ENCODE measurements around the gene RASSF8.

DNA sequence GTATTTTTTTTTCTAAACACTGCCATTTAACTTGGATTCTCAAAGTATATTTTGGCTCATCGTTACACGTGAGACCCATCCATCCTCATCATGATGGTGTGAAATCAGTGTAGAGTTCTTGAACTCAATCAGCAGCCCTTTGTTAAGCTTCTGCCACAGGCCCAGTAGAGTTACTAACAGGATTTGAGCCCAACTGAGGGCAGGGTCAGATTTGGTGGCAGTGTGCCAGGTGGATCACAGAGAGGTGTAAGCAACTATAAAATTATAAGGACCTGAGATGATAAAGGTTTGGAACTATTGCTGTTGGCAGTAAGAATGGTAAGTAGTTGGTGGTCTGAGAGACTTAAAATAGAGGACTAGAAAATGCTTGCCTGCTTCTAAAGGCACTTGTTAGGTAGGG lies 72.8 kb downstream of the RASSF8 start:
- TF ChIP-seq, protein P1, sequence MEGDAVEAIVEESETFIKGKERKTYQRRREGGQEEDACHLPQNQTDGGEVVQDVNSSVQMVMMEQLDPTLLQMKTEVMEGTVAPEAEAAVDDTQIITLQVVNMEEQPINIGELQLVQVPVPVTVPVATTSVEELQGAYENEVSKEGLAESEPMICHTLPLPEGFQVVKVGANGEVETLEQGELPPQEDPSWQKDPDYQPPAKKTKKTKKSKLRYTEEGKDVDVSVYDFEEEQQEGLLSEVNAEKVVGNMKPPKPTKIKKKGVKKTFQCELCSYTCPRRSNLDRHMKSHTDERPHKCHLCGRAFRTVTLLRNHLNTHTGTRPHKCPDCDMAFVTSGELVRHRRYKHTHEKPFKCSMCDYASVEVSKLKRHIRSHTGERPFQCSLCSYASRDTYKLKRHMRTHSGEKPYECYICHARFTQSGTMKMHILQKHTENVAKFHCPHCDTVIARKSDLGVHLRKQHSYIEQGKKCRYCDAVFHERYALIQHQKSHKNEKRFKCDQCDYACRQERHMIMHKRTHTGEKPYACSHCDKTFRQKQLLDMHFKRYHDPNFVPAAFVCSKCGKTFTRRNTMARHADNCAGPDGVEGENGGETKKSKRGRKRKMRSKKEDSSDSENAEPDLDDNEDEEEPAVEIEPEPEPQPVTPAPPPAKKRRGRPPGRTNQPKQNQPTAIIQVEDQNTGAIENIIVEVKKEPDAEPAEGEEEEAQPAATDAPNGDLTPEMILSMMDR (conservative IDR thresholded peaks at IDR 0.05): no peak
- TF ChIP-seq EZH2 (IDR thresholded peaks at IDR 0.05; ENCODE audit: low read depth): no peak

All from PC-9 (cell line).